Spleen (tissue), 7 donors: ENCODE measurements around the gene LMBRD2.

Source experiments
- POLR2A ChIP-seq, 3 donors: fragments of 450-650 bp; IDR thresholded peaks; one replicate each; pipeline ENCODE4 v1.5.1; 2017; ENCODE audit warnings: antibody characterized with exemption in 3 of 3, mild to moderate bottlenecking in 1 of 3
- POLR2AphosphoS5 ChIP-seq, 3 donors: sonication (generic); formaldehyde crosslinking; IDR thresholded peaks; one replicate each; pipeline ENCODE4 v1.5.1; 2017; ENCODE audit warnings: antibody characterized with exemption in 3 of 3
- TF ChIP-seq, protein P1 (sequence below), 11 experiments: fragments of 200-600 bp in 7 of 11; fragments of 450-650 bp in 4 of 11; sonication (generic) in 4 of 11; IDR thresholded peaks in 8 of 11; conservative IDR thresholded peaks in 3 of 11; 1 replicate in 7 of 11; 2 replicates in 4 of 11; pipeline versions ENCODE4 v1.4.0 to v1.8.0; 2016 to 2021; ENCODE audit warnings: antibody characterized with exemption in 11 of 11, inconsistent platforms in 4 of 11, mild to moderate bottlenecking in 1 of 11
- donor health status: DM: no; HTN: no; CAD: no; lungs with moderate emphysema.
- donor health status: DM: no; HTN: no; CAD: no.
- donor health status: DM: no; HTN: no; CAD: no.

DNA sequence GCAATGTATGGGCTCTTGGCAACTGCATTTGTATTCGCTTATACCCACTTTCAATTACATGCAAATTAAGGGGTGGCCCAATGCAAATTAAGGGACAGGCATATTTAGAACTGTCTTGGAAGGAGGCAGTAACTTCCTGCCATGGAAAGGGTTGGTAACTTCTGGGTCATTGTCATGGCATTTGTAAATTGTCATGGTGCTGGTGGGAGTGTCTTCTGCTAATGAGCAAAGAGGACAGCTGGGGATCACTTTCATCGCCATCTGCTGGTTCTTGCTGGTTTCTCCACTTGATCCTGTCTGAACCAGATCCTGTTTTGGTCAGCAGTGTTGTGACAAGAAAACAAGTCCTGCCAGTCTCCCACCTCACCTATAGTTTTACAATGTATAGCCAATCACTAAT, 61.7 kb downstream of the LMBRD2 start:
- TF ChIP-seq, protein P1, sequence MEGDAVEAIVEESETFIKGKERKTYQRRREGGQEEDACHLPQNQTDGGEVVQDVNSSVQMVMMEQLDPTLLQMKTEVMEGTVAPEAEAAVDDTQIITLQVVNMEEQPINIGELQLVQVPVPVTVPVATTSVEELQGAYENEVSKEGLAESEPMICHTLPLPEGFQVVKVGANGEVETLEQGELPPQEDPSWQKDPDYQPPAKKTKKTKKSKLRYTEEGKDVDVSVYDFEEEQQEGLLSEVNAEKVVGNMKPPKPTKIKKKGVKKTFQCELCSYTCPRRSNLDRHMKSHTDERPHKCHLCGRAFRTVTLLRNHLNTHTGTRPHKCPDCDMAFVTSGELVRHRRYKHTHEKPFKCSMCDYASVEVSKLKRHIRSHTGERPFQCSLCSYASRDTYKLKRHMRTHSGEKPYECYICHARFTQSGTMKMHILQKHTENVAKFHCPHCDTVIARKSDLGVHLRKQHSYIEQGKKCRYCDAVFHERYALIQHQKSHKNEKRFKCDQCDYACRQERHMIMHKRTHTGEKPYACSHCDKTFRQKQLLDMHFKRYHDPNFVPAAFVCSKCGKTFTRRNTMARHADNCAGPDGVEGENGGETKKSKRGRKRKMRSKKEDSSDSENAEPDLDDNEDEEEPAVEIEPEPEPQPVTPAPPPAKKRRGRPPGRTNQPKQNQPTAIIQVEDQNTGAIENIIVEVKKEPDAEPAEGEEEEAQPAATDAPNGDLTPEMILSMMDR (IDR thresholded peaks at IDR 0.05 in 8 of 11, conservative IDR thresholded peaks at IDR 0.05 in 3 of 11) = peak in 4 of 11 experiments; percentile 10 to 20 (median 16)
- TF ChIP-seq POLR2AphosphoS5 (IDR thresholded peaks at IDR 0.05) (no peak), POLR2A (IDR thresholded peaks at IDR 0.05) (no peak)
